ENCODE results near the gene KPTN.

DNA sequence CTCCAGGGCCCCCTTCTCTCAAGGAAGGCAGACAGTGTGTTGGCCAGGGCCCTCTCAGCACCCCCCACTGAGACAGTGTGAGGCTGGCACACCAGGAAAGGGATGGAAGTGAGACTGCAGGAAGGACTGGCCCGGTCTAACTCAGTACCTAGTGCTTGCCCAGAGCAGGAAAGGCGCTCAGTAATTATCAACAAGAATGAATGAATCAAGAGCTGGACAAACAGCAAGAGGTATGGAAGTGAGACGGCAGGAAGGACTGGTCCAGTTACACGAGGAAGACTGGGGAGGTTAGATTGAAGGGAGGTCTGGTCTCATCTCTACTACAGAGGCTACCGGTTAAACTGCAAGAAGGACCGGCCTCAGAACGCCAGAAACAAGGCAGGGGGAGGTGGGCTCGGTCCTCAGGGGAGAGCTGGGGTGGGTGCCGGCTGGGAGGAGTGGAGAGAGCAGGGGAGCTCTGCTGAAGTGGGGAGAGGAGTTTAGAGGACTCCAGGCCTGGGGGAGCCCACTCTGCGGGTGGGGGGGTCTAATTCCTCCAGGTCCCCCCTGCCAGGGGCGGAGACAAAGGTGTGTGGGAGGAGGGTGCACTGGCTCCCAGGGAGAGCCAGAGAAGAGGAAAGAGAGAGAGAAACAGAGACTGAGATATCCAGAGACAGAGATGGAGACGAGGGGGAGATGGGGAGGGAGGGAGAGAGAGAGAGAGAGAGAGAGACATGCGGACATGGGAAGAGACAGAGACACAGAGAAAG lies 13.4 kb downstream of the KPTN start:
- TF ChIP-seq CTCF (conservative IDR thresholded peaks at IDR 0.05), result no peak
- TF ChIP-seq EZH2 (IDR thresholded peaks at IDR 0.05; ENCODE audit: low read depth), result no peak

Data from PC-9 (cell line).